Fibroblast of peridontal ligament (primary cell): ENCODE data around the gene BDH1.

Source experiments
- DNase-seq: peaks from one replicate; pipeline ENCODE4 v3.0.0-alpha.2; 2010; ENCODE audit errors: extremely low read depth

Gene BDH1

DNA sequence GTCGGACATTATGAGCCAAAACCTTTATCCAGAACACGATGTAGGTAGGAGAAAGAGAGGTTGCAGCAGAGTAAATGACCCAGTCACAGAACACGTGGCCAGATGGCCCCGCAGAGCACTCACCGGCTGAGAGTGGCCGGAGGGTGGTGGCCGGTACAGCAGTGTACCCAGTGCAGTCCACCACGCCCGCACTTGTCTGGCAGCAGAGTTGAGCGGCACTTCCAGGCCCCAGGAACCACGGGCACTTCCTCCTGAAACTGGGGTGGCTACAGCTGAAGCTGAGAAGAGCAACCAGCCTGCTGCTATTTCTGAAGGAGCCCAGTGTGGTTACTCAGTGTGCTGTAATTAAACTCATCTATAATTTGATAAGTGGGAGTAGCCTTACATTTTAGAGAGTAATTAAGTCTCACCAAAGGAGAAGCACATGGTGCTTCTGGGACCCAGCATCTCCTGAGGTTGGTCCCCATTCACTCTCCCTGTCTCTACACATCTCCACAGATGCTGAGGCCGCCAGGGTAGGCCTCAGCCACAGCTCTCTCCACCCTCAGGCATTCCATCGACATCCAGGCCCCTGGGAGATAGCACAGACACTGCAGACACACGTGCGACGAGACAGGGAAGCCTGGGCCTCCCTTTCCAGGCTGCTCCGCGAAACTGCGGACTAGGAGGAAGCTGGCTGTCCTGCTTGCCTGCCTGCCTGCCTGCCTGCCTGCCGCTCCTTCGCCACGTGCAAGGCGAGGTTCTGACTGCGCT is 49.8 kb downstream of the BDH1 start:
- DNase-seq = no peak

DNA sequence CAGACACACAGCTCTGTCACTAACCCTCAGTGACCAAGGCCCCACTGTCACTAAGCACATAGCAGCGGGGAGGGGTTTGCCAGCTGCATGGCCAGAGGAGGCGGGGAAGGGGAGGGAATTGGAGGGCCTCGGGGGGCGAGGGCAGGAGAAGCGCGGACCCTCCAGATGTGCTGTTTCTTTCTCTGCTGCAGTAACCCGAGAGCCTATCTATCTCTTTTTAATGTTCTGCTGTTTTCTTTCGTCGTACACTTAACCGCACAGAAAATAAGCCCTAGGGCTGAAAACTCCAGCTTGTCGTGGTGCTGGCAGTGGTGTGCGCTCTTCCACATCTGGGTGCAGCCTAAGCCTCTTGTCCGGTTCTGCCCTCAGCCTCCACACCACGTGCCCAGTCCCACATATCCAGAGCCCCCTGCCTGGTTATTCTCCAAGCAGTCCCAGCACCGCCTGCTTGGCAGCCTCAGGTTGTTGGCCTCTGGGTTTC is 51.1 kb downstream of the BDH1 start:
- DNase-seq = no peak

DNA sequence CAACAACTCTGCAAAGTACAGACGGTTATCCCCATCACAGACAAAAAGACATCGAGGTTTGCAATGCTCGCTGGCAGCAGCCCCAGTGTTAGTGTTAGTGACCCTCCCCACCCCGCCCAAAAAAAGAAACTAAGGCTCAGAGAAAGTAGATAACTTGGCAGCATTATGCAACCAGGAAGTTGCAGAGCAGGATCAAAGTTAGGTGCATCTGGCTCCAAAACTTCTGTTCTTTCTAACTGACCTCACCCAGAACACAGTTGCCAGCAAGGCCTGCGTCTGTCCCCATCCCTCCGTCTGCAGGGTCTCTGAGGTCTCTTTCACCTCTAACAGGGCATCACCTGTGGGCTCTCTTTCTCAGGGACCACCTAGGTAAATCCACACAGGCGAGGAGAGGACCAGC is 51.5 kb downstream of the BDH1 start:
- DNase-seq = no peak

DNA sequence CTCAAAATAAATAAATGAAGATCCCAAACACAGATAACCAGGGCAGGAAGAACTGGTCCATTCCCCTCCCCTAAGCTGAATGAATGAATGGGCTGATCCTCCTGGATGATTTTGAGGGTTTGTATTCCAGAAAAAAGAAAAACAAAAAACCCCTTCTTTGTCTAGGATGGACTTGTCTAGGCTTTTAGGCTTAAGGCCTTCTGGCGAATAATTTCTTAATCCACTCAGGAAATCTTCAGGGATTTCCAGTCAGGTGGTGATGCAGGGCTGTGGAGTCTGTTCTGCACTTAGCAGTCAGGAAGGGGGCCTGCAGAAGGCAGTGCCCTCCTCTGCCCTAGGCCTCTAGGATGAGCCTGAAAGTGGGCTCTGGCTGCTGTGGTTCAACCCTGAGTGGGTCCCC is 52.1 kb downstream of the BDH1 start:
- DNase-seq = no peak

DNA sequence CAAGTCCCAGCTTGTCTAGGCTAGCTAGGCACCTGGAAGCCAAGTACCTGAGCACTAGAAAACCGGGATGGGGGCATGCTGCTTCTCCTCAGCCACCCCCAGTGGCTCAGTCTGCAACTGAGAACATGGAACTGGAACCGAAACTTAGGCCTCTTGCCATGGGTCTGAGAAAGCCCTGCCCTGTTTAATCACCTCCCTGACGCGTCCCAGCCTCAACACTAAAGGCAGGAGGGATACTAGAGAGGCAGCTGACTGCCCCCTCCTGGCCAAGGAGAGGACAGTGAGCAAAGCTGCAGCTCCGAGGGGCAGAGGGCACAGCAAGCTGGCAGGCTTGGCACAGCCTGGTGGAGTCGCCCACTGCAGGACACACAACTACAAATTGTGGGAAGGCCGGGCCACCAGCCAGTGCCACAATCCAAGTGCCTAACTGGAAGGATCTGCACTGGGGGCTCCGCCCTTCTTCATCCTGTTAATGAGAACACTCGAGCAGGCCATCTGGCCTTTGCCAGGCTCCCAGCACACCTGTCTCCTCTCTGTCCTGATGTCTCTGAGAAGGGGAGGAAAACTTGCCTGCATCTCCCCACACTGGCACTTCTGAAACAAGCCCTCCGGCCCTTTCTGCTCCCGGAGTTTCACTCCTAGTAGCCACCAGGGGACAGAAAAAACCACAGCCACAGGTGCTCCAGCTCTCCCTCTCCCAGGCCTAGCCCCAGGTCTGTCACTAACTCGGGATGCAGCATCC is 53.7 kb downstream of the BDH1 start:
- peak; percentile 45 for DNase-seq

DNA sequence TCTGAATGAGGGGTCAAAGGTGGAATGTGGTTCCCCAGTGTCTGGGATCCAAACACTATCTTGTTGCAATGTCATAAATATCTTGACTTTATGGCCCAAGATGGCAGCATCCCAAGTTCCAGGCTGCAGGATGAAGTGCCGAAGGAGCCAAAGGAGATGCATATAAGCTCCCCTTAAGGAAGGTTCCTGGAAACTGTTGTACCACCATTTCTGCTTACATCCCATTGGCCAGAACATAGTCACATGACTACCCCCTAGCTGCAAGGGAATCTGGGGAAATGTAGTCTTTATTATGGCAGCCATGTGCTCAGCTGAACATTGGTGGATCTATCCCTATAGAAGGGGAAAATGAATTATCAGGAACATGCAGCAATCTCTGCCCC is 54.3 kb downstream of the BDH1 start:
- no peak for DNase-seq

DNA sequence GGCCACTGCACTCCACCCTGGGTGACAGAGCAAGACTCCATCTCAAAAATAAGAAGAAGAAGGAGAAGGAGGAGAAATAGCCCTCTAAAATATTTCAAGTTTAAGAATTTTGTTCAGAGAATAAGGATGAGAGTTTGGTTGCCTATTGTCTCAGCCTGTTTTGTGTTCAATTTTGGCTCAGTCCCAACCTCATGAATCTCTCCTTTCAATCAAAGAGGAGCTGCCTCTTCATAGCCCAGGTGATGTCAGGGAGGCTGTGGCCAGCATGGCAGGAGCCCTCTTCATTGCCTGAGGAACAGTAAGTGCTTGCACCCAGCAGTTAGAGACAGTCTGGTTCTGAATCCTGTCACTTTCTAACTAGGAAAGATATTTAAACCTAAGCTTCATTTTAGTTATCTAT is 55.0 kb downstream of the BDH1 start:
- DNase-seq = no peak

DNA sequence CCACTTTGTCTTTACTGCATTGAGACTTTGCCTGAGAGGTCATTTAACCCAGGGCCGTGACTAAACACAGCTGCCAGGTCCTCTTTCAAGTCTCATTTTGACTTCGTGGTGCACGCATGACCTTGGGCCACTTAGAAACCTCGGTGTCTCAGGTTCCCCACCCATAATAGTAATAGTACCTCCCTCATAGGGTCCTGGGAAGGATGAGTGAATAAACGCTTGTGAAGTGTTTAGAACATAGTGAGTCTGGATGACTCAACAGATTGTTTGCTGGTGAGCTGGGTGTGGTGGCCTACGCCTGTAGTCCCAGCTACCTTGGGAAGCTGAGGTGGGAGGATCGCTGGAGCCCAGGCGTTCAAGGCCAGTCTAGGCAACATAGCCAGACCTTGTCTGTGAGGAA is 56.3 kb downstream of the BDH1 start:
- DNase-seq = no peak

DNA sequence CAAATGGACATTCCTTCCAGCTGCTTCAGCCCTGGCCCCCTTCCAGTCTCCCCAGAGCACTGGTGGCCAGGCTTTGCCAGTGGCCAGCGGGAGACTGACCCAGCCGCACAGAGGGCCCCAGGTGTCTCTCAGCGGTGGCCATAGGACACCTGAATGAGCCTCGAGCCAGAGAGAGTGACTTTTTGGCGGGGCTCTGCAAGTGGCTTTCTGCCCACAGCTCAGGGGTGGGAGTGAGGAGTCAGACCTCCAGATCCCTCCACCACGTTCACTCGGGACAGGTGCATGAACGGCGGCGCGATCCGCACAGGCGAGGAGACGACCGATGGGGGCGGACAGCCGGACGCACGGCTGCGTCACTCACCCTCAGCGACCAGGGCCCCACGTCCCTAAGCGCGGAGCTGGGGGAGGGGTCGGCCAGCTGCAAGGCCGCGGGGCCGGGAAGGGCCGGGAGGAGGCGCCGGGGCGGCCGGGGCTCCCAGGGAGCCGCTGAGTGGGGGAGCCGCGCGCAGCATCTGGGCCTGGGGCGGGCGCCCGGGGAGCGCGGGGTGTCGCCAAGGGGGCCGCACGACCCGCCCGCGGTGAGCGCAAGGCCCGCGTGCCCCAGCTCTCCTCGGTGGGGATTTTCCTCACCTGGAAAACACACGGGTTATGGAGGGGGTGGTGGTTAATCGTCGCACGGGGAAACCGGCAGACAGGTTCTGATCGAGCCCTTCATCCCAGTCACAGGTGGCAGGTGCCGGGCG is 57.1 kb downstream of the BDH1 start:
- no peak for DNase-seq

DNA sequence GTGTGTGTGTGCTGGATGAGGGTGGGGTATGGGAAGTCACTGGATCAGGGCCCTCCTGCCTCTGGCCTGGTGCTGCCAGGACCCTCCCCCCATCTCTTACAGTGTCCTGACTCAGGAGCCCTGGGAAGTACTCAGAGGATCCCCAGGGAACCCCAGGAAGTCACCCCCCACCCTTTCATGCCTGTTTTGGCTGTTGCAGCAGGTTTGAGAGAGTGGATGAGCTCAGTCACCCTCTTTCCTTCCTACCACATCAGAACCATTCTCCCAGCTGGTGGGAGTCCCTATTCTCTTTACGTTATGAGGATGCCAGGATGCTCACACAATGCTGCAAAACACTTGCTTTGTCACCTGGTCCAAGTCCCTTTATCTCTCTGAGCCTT is 59.0 kb downstream of the BDH1 start:
- DNase-seq = no peak

DNA sequence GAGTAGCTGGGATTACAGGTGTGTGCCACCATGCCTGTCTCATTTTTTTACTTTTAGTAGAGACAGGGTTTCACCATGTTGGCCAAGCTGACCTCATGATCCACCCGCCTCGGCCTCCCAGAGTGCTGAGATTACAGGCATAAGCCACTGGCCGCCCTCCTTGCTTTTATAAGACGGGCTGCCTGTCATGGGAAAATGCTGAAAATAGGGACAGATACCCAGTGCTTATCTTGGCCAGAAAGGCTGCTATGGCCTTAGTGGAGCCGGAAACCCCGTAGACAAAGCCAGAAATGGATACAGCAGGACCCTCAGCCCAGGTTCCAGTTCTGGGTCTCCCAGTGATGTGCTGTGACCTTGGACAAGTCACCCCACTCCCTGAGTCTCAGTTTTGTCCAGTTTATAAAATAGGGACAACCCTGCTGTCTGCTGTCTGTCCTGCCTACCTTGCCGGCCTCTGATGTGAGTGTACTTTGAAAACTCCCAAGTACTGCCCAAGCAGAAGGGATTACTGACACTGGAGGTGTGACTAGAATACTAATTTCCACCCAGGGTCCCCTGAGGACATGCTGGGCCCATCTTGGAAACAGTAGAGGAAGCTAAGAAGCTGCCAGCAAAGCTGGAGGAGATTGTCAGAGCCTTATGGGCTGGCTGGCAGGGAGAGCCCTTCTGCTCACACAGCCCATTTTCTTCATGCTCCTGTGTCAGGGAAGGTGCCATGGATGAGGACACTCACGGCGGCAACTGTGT is 59.6 kb downstream of the BDH1 start:
- DNase-seq = no peak

DNA sequence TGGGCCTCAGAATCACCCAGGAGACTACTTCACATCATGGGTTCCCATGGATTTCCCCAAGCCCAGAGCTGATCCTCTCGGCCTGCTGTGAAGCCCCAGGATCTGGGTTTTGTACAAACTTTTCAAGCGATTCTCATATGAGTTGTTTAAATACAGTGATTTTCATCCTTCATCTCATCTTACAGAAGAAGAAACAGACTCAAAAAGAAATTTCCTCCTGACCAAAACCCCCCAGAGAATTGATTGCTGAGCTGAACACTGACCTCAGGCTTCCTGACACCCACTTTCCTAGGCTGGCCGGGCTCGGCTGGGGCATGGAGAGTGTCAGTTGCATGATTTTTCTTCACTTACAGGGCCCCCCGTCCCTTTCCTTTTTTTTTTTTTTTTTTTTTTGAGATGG is 60.3 kb downstream of the BDH1 start:
- peak; percentile 37 for DNase-seq

DNA sequence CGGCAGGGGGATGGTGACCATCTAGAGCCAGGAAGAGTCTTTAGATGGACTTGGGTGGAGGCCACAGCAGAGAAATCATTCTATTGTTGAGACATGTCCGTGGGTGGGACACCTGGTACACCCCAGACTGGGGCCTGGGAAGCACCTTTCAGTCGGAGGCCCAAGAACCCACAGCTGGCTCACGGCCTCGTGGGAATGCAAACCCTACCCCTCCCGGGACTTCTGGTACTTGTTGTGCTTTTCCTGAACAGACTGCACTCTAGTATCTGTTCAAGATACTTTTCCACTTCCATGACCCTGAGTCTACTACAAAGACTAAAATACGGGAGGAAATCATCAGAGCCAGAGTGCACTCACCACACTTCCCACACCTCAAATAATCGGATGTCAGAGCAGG is 60.7 kb downstream of the BDH1 start:
- DNase-seq = no peak

DNA sequence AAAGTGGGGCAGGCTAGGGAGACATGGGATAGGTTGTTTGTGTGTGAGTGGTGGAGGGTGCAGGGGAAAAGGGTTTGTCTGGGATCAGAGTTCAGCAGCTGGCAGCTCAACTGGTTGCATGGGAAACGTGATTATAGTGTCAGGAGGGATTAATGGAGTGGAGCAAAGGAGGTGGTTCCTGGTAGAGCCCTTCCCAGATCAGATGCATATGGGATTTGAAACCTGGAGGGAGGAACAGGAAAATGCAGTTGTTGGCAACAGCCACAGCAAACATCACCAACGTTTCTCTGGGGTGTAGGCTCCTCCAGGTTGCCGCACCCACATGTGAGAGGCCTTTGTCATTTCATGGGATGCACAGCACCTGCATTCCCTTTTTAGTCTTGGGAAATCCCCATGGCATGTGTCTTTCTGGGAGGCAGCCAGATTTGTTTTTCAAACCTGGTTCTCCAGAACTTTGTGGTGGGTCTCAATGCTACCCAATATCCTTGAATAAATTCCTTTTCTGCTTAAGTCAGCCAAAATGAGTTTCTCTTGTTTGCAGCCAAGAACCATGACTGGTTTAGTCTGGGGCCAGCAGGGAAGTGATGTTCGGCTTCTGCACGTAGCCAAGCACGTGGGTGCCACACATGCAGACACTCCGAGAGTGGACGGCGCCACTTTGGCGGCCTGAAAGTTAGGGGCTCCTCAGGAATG is 61.3 kb downstream of the BDH1 start:
- peak; percentile 21 for DNase-seq

DNA sequence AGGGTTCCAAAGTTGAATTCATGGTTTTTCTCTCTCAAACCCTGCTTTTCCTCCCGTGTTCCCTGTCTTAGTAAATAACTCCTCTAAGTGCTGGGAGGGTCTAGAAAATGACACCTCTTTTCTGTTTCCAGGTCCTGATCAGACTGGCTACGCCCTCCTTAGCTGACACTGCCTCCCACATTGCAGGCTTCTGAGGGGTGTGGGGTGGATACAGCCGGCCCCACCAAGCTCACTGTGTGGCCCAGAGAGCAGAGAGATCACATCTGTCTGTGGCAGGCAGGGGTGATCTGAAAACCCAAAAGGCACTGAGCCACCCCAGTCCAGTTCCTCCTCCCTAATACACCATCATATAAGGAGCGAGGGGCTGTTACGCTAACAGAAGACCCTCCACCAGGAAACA is 62.7 kb downstream of the BDH1 start:
- DNase-seq = no peak

DNA sequence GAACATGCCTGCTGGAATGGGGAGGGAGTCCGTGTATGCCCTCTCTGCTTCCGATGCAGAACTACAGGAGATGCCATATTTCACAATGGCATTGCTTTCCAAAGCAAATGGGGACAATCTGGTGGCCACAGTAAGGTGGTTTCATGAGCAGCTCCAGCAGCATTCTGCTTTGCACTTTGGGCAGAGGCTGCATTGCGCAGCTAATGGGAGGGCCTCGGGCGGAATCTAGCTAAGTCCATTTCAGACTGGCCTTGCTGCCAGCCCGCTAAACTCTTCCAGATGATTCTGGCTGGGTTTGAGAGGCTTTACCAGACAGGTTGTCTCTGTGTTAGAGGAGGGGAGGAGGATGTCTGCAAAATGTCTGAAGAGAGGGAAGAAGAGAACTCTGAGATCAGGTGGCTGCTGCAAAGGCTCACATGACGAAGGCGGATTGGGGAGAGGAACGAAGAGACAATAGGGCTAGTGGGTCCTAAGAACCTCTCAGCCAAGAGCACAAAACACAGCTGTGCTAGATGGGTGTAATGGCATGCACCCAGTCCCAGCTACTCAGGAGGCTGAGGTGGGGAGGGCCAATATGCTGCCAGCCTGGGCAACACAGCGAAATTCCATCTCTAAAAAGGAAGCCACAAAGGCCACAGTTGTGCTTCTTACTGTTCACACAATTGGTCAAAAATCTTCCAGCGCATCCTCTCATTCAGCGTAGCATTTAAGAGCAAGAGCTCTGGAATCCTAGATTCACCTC is 63.7 kb downstream of the BDH1 start:
- no peak for DNase-seq

DNA sequence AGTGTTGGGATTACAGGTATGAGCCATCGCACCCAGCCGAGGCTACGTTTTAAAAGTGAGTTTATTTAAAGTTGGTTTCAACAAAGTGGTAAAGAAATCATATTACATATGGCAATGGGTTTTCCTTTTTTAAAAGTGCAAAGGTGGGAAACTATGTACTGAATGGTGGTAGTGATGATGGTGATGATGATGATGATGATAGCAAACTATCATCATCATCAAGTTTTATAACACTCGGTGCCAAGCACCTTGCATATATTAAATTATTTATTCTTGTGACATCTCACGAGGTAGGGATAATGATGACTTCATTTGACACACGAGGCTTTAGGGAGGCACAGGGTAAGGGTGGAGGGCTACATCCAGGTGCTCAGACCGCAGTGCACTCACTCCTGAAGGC is 64.3 kb downstream of the BDH1 start:
- DNase-seq = no peak

DNA sequence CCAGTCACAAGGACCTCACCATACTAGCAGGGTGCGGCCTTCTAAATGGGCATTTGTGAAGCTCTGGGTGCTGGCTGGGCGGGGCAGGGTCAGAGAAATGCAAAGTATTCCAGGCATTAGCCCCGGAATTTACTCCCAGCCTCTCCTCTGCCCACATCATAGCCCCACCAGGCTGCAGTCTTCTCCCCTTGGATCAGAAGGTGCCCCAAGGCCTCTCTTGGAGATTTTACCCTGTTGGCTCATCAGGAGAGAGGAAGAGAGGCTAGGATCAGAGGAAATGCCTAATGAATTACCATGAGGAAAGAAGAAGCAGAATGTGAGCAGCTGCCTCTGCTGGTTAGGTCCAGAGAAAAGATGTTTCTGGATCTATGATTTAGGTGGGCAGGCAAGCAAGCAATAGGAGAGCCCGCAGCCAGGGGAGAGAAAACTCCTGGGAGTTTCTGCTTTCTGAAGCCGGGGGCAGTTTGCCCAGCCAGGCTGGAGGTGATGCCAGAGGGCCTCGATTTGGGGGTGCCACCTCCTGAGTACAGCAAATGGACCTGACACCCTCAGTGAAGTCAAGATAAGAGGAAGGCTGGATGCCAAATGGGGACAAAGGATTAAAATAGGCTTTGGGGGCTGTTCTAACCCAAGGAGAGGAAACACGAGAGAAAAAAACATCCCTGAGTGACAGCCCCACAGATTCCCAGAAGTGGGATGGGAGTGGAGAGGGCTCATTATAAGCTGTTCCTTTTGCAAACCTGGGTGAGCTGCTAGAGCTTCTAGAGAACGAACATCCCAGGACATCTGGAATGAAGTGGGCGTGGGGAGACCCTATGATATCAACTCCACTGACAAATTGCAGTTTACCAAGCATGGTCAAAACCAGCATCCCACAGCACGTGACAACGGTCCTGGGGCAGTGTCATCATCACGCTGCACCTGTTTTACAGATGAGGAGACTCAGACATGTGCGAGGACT is 65.4 kb downstream of the BDH1 start:
- peak; percentile 19 for DNase-seq

DNA sequence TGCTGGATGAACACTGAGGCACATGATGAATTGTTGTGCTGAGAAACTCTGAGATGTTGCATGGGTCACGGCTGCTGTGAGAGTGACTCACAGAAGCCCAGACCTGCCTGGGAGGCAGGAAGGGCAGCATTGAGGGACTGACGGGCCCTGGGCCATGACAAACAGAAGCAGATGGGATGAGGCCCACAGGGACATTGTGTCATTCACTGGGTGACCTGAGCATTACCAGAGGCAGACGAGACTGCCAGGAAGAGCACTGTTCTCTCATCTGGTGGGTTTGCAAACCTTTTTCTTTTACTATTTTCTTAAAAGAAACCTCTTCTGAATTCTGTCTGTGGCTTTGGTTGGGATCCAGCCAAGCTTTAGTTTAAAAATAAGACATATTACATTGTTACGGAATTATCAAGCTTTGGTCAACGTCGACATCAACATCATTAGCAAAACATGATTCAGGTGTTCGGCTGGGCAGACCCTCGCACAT is 67.8 kb downstream of the BDH1 start:
- DNase-seq = peak; percentile 86
